ENCODE measurements around the gene TIFAB.

Gene TIFAB

GRCh38 chr5:135399794-135400542, 52.2 kb downstream of the TIFAB start:
- peak overlapping the region; percentile 95 for H3K4me3 ChIP-seq (ENCODE audit: low read length)
- H3K36me3 ChIP-seq (ENCODE audit: insufficient read depth, low read length): no peaks in the 10 kb centered on the region
- peaks cover 32% of the 10 kb centered on the region for H3K4me1 ChIP-seq (ENCODE audit: insufficient read depth, low read length)
- no peaks in the 10 kb centered on the region for H3K9me3 ChIP-seq (ENCODE audit: low read length)
- no peaks in the 10 kb centered on the region for H3K27me3 ChIP-seq (ENCODE audit: insufficient read depth, low read length)
- H2AFZ ChIP-seq (ENCODE audit: low read depth, low read length): peak overlapping the region; percentile 98

GRCh38 chr5:135398855-135399793, 53.0 kb downstream of the TIFAB start, which contains the start of gene MACROH2A1:
MACROH2A1 (minus strand) TSS chr5:135399231; CDS start chr5:135389093, 10,138 bp downstream.
- Histone ChIP-seq H3K27me3 (ENCODE audit: insufficient read depth, low read length) (no peaks in the 10 kb centered on the region), H2AFZ (ENCODE audit: low read depth, low read length) (peak within 1 kb of the TSS; percentile 98), H3K4me3 (ENCODE audit: low read length) (peak within 1 kb of the TSS; percentile 95), H3K9me3 (ENCODE audit: low read length) (no peaks in the 10 kb centered on the region), H3K36me3 (ENCODE audit: insufficient read depth, low read length) (no peaks in the 10 kb centered on the region), H3K4me1 (ENCODE audit: insufficient read depth, low read length) (peaks cover 32% of the 10 kb centered on the region)

DNA sequence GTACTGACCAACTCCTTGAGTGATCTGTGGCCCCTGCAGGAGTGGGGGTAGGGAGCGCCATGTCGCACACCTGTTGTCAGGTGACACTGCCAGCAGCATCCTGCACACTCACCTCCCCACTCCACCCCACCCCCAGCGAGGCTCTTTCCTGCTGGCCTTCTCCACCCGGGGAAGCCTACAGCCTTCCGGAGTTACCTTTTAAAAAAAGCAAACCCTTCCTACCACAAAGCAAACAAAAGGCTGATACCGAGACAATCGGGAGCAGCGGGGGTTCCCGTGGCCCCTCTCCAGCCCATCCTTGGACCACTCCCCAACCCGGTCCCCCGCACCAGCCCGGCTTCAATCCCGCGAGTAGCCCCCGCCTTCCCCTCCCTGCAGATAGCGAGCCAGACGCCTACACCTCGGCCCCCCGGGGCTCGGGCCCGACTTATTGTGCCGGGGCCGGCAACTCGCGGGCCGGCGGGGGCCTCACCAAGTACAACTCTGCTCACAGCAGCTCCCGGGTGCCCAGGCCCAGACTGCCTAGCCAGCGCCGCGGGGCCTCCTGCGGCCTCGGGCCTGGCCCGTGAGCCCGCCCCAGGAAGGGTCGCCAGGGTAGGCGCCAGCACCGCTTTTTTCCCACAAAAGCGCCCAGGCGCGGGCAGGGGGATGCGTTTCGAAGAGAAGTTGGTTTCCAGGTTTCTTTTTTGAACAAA, 53.8 kb downstream of the TIFAB start:
- no peaks in the 10 kb centered on the region for H3K27me3 ChIP-seq (ENCODE audit: insufficient read depth, low read length)
- peak overlapping the region; percentile 95 for H3K4me3 ChIP-seq (ENCODE audit: low read length)
- H3K9me3 ChIP-seq (ENCODE audit: low read length): no peaks in the 10 kb centered on the region
- H3K36me3 ChIP-seq (ENCODE audit: insufficient read depth, low read length): peaks cover 3% of the 10 kb centered on the region
- peak overlapping the region; percentile 98 for H2AFZ ChIP-seq (ENCODE audit: low read depth, low read length)
- peaks cover 32% of the 10 kb centered on the region for H3K4me1 ChIP-seq (ENCODE audit: insufficient read depth, low read length)

Data from neuron (in vitro differentiated cells).